Ovary (tissue), 9 donors: ENCODE results near the gene MAN1C1. TPM values are rescaled to one million over a fixed set of nuclear protein-coding genes. Genes with fewer than 3 reads are reported as not detected.

Experiments used
- DNase-seq, 5 donors: peaks; one replicate each; pipeline ENCODE4 v3.0.0-alpha.2; 2019 to 2020
- H3K27ac ChIP-seq, 2 donors: fragments of 200-600 bp; one replicate each; pipeline versions ENCODE4 v1.5.1 to v1.8.0; 2019 to 2022
- H3K27me3 ChIP-seq: fragments of 200-600 bp; one replicate; pipeline ENCODE4 v1.8.0; 2022
- H3K36me3 ChIP-seq: fragments of 200-600 bp; sonication (generic); one replicate; pipeline ENCODE4 v1.5.1; 2019
- H3K4me1 ChIP-seq: one replicate; pipeline ENCODE4 v1.8.1; 2013; ENCODE audit warnings: mild to moderate bottlenecking, moderate library complexity; ENCODE audit not compliant: insufficient read depth
- H3K4me3 ChIP-seq: fragments of 200-600 bp; sonication (generic); one replicate; pipeline ENCODE4 v1.5.1; 2017
- H3K9me3 ChIP-seq, 2 donors: fragments of 200-600 bp in 1 of 2; sonication (generic) in 1 of 2; one replicate each; pipeline versions ENCODE4 v1.5.1 to v1.8.1; 2013 to 2019; ENCODE audit warnings: mild to moderate bottlenecking in 1 of 2, moderate library complexity in 1 of 2
- CTCF ChIP-seq, 3 donors: fragments of 450-650 bp in 2 of 3; fragments of 200-600 bp in 1 of 3; IDR thresholded peaks; one replicate each; pipeline versions ENCODE4 v1.5.1 to v1.8.0; 2016 to 2022; ENCODE audit warnings: antibody characterized with exemption in 3 of 3, mild to moderate bottlenecking in 1 of 3
- EP300 ChIP-seq: sonication (generic); formaldehyde crosslinking; IDR thresholded peaks from one replicate; pipeline ENCODE4 v1.6.1; 2017; ENCODE audit warnings: antibody characterized with exemption
- POLR2A ChIP-seq: fragments of 450-650 bp; IDR thresholded peaks from one replicate; pipeline ENCODE4 v1.6.1; 2017; ENCODE audit warnings: antibody characterized with exemption, mild to moderate bottlenecking, moderate library complexity
- WGBS, 3 donors: extraction: QIAGEN DNeasy Blood & Tissue Kit in 1 of 3; methylation state at CpG; one replicate each; pipeline versions ENCODE4 v1.1.5 to v1.1.7; 2013 to 2017; 5-methylcytosine and 5-hydroxymethylcytosine counted together
- intact Hi-C, 4 donors: fragments of 100-400 bp; cut with DNase I; formaldehyde crosslinking; loops; one replicate each; pipeline versions ENCODE4 v1.11.0 to v1.15.1; 2022 to 2023
- polyA plus RNA-seq, 2 donors: library from polyadenylated mRNA; stranded (reverse); fragments of 200-250 nt in 1 of 2; fragments of 350-450 nt in 1 of 2; fragmentation: Illumina TruSeq in 1 of 2; extraction: RNeasy Lipid Tissue Mini Kit (QIAGEN cat#74804) in 1 of 2; gene quantifications; one replicate each; pipeline ENCODE4 v1.2.3, GENCODE V29; 2013 to 2014
- total RNA-seq, 7 donors: library from RNA; depleted of rRNA in 2 of 7; stranded (reverse); fragments of >200 nt in 2 of 7; fragmentation: NEBNext Ultra II Directional in 3 of 7; extraction: Animal tissue kit (Norgen Biotek cat#: 25700) in 3 of 7; gene quantifications; one replicate each; pipeline versions ENCODE4 v1.1.0 to v1.2.4, GENCODE V29; 2016 to 2023
- donor health status: DM: no; HTN: no; CAD: no; lungs with moderate emphysema.
- donor health status: DM: no; HTN: no; CAD: no.
- donor health status: Bipolar disorder and iron deficiency.
- donor health status: DM: yes; HTN: yes; CAD: no.
- donor health status: DM: no; HTN: no; CAD: no.
- donor health status: DM: yes; HTN: yes; CAD: no.

Gene MAN1C1
- total and polyA plus RNA-seq, 9 donors, result 18.0 to 59.2 (median 33.1) TPM

- no peaks in the 10 kb centered on the region for H3K27me3 ChIP-seq
- peak; percentile 89 to 95 (median 94) for DNase-seq
- H3K27ac ChIP-seq, result peak overlapping the region; percentile 26 to 83
- H3K36me3 ChIP-seq, result no peaks in the 10 kb centered on the region
- intact Hi-C loops, result loop anchor here in 2 of 4 donors (2.0 to 10.0 kb wide), 4 partner anchors 41 to 127 kb away; partner anchors contain the start of gene MAN1C1 (in 1 of the 2)
- H3K4me3 ChIP-seq, result no peak overlapping the region
- no peaks in the 10 kb centered on the region for H3K9me3 ChIP-seq
- no peak for TF ChIP-seq EP300
- no peak for TF ChIP-seq CTCF (IDR thresholded peaks at IDR 0.05)
- no peak for TF ChIP-seq POLR2A
- peaks cover 16% of the 10 kb centered on the region for H3K4me1 ChIP-seq
- WGBS, 3 donors, result 30 to 48% (median 35%) methylated on average over 15 to 17 of the region's 17 CpGs
Measured at GRCh38 chr1:25743164-25744139, 126.9 kb downstream of the MAN1C1 start.

GRCh38 chr1:25744140-25744581 lies 127.6 kb downstream of the MAN1C1 start:
- DNase-seq, result peak; percentile 78 to 83 (median 81)
- Histone ChIP-seq H3K4me3 (no peak overlapping the region), H3K4me1 (peaks cover 16% of the 10 kb centered on the region), H3K36me3 (no peaks in the 10 kb centered on the region), H3K9me3 (no peaks in the 10 kb centered on the region), H3K27me3 (no peaks in the 10 kb centered on the region), H3K27ac (peak overlapping the region; percentile 26 to 83)
- intact Hi-C loops, result loop anchor here in 2 of 4 donors (5.0 to 10.0 kb wide), 3 partner anchors 42 to 51 kb away; no protein-coding TSS in a partner anchor
- 7 to 12% (median 8%) methylated on average over 8 of the region's 8 CpGs for WGBS, 3 donors
- TF ChIP-seq POLR2A (peak; percentile 13), EP300 (no peak), CTCF (IDR thresholded peaks at IDR 0.05) (peak; percentile 21 to 65 (median 61))

GRCh38 chr1:25744636-25745425 lies 128.2 kb downstream of the MAN1C1 start:
- H3K36me3 ChIP-seq, result no peaks in the 10 kb centered on the region
- peaks cover 16% of the 10 kb centered on the region for H3K4me1 ChIP-seq
- no peaks in the 10 kb centered on the region for H3K9me3 ChIP-seq
- peak overlapping the region; percentile 26 to 83 for H3K27ac ChIP-seq
- TF ChIP-seq EP300 (no peak), POLR2A (no peak), CTCF (IDR thresholded peaks at IDR 0.05) (no peak)
- H3K4me3 ChIP-seq, result no peak overlapping the region
- intact Hi-C loops, result loop anchor here in 2 of 4 donors (5.0 to 10.0 kb wide), 3 partner anchors 43 to 50 kb away; no protein-coding TSS in a partner anchor
- 89 to 95% (median 91%) methylated on average over 8 of the region's 8 CpGs for WGBS, 3 donors
- no peaks in the 10 kb centered on the region for H3K27me3 ChIP-seq
- DNase-seq, result no peak
